ENCODE results near the gene PHC3.
"Not testable (repeated sequence)": the region's sequence is repeated elsewhere in the genome, so short reads cannot be mapped to it uniquely, and the experiment has no call there.

PHC3 gene

DNA sequence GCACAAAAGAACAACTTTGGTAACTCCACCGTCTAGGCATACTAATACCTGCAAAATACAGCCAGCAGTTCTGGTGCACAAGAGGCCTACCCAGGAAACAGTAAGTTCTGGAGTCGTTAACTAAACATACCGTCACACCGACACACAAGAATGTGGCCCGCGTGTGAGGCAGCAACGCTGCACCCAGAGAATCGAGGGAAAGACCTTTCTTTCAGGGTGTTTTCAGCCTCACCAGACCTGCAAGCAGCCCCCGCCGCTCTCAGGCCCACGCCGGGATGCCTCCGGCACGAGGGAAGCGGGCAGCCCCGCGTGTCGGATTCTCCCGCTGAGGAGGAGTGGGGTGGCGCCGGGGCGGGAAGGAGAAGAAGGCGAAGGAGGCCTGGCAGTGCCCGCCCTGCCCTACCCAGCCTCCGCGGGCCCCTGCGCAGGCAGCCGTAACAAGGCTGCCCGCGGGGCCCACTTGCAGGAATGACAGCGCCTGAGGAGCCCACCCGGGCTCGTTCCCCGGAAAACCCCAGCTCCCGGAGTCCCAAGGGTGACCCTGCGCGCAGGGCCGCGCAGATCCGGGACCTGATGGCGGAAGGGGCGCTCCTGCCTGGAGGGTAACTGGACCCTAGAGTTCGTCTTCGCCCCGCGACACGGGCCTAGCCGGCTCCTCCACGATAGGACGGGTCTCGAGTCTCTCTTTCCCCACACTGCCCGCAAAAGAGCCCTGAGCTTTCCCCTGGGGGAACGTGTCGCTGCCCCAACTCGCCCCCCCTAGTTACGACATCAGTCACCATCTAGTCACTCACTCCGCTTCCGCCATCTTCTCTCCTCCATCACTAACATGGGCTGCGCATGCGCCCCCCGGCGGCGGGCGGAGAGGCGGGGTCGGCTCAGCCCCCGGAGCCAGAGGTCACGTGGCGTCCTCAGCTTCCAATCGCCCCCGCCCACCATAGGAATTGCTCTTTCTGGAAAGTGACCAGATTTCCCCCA is at the start of gene PHC3:
PHC3 (minus strand) TSS at position 826 of the 978 bp plus-strand sequence; CDS start at position 808, 18 bp downstream.
- DNase-seq (ENCODE audit: low read depth) = peak; percentile 87

GRCh38 chr3:170228093-170228766 is 46.7 kb upstream of the PHC3 start:
- DNase-seq (ENCODE audit: low read depth) = no peak

GRCh38 chr3:170226426-170226960 is 45.0 kb upstream of the PHC3 start:
- no peak for DNase-seq (ENCODE audit: low read depth)

DNA sequence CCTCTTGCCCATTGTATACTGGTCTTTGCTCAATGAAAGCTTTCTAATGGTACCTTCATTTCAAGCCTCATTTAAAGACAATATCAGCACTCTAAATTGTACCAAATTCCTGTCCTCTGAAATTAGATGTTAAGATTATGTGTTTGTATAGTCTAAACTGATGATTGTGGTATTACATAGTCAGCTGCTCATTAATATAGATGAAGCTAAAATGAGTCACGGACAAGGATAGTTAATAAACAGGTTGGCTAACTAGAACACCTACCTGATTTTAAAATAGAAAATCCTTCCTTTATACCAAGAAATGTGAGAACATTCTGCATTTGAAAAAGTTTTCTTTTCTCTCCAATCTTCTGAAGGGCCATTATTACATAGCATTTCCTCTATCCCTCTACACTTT is 43.6 kb upstream of the PHC3 start:
- DNase-seq (ENCODE audit: low read depth) = no peak

- peak; percentile 9 for DNase-seq (ENCODE audit: low read depth)
Measured at GRCh38 chr3:170222647-170223541, 41.4 kb upstream of the PHC3 start.

- peak; percentile 72 for DNase-seq (ENCODE audit: low read depth)
Measured at GRCh38 chr3:170221924-170222646, 40.6 kb upstream of the PHC3 start, which contains the start of gene PRKCI. TSS of gene PRKCI (plus strand) at chr3:170222424. CDS start at chr3:170222670, 246 bp downstream.

- no peak for DNase-seq (ENCODE audit: low read depth)
Measured at GRCh38 chr3:170220871-170221270, 39.3 kb upstream of the PHC3 start.

GRCh38 chr3:170219850-170220249 is 38.3 kb upstream of the PHC3 start:
- no peak for DNase-seq (ENCODE audit: low read depth)

DNA sequence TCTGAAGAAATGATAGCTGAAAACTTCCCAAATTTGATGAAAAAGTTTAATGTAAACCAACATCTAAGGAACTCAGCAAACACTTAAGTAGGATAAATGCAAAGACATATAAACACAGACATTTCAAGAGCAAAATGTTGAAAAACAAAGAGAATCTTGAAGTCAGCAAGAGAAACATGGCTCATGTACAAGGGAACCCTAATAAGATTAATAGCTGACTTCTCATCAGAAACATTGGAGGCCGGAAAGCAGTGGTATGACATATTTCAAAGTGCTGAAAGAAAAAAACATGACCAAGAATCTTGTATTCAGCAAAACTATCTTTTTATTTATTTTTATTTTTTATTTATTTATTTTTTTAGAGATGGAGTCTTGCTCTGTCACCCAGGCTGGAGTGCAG is 30.1 kb upstream of the PHC3 start:
- DNase-seq (ENCODE audit: low read depth) = no peak

DNA sequence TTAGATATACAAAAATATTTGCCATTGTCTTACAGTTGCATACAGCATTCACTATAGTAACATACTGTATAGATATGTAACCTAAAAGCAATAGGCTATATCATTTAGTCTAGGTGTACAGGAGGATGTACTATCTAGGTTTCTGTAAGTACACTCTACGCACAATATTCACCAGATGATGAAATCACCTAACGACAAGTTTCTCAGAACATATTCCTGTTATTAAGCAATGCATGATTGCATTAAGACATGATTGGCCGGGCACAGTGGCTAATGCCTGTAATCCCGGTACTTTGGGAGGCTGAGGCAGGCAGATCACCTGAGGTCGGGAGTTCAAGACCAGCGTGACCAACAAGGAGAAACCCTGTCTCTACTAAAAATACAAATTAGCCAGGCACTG is 26.2 kb upstream of the PHC3 start:
- no peak for DNase-seq (ENCODE audit: low read depth)

GRCh38 chr3:170206164-170206762 is 24.7 kb upstream of the PHC3 start:
- DNase-seq (ENCODE audit: low read depth) = not testable (repeated sequence)

- no peak for DNase-seq (ENCODE audit: low read depth)
Measured at GRCh38 chr3:170205302-170205701, 23.8 kb upstream of the PHC3 start.

DNA sequence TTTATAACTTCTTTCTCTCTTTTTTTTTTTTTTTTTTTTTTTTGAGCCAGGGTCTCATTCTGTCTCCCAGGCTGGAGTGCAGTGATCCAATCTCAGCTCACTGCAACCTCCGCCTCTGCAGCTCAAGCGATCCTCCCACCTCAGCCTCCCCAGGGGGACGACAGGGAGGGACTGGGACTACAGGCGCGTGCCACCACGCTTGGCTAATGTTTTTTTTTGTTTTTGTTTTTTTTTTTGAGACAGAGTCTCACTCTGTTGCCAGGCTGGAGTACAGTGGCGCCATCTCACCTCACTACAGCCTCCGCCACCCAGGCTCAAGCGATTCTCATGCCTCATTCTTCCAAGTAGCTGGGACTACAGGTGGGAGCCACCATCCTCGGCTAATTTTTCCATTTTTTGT is 23.0 kb upstream of the PHC3 start:
- DNase-seq (ENCODE audit: low read depth) = no peak

- DNase-seq (ENCODE audit: low read depth) = no peak
Measured at GRCh38 chr3:170204023-170204472, 22.5 kb upstream of the PHC3 start.

DNA sequence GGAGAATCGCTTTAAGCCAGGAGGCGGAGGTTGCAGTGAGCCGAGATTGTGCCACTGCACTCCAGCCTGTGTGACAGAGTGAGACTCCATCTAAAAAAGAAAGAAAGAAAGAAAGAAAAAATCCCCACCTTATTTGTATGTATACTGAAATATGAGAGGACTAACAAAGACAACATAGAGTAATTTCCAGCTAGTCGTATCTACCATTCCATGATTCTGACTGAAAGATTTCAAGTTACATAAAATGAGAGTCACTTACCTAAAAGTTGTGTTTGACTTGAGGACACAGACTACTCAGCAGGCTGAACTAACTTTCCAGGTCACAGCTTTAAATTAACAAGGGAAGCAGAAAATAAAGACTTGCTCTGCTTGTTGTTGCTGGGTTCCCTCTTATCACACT is 21.9 kb upstream of the PHC3 start:
- DNase-seq (ENCODE audit: low read depth) = no peak

GRCh38 chr3:170201527-170201926 is 20.0 kb upstream of the PHC3 start:
- DNase-seq (ENCODE audit: low read depth) = no peak

- DNase-seq (ENCODE audit: low read depth) = no peak
Measured at GRCh38 chr3:170200987-170201386, 19.5 kb upstream of the PHC3 start.

- no peak for DNase-seq (ENCODE audit: low read depth)
Measured at GRCh38 chr3:170196833-170197232, 15.3 kb upstream of the PHC3 start.

DNA sequence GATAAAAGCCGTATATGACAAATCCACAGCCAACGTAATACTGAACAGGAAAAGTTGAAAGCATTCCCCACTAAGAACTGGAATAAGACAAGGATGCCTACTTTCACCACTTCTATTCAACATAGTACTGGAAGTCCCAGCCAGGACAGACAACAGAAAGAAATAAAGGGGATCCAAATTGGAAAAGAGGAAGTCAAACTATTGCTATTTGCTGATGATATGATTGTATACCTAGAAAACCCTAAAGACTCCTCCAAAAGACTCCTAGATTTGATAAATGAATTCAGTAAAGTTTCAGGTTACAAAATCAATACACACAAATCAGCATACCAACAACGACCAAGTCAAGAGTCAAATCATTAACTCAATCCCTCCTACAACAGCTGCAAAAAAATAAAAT is 14.2 kb upstream of the PHC3 start:
- not testable (repeated sequence) for DNase-seq (ENCODE audit: low read depth)
